Epidermal melanocyte (primary cell): ENCODE measurements around the gene PCDHGC4.
A peak's percentile ranks its signal among the peaks of the same experiment; 100 is the strongest.

Experiments used
- DNase-seq: peaks from one replicate; pipeline ENCODE4 v3.0.0; 2011; ENCODE audit warnings: low spot score; ENCODE audit not compliant: insufficient read length

Gene PCDHGC4

DNA sequence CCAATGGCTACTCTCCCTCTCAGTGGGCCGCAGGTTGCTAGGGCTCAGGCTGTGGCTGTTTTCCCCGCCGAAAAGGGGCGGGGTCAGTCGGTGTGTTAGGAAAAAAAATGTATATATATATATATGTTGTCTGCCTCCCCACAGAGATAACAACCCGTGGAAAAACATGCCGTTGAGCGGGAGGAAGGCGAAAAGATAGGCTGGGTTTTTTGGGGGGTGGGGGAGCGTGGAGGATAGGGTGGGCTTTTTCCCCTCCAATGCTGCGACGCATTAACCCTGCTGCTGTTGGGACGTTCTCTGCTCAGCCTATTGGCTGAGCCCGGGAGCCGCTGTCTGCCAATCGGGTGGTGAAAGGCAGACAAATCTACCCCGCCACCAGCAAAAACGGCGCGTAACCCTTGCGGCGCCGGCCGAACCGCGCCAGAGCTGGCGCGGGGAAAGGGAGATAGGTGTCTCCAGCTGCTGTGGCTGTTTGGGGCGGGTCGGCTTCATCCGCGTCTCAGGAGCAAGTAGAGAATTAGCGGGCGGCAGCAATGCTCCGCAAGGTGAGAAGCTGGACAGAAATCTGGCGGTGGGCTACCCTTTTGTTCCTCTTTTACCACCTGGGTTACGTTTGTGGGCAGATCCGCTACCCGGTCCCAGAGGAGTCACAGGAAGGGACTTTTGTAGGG lies at the start of gene PCDHGC4:
TSS of gene PCDHGC4 (plus strand) at position 390 of the 671 bp plus-strand sequence. CDS start at position 534, 144 bp downstream.
- no peak for DNase-seq

DNA sequence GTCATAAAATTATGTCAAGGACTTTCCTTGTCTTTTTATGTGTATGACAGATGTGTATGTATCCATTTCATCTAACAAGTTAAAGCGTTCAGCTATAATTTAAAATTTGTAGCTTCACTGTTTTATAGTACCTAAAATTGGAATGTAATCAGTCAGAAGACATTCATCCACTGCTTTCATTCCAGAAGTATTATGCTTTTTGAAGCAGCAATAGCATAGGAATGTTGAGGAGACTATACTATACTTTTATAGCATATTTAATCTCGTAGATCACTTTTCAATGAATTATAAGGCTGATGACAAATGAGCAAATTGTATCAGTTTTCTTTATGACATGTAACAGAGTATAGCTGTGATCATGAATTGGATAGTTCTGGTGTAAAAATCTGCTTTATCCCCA lies 47.6 kb upstream of the PCDHGC4 start:
- no peak for DNase-seq

DNA sequence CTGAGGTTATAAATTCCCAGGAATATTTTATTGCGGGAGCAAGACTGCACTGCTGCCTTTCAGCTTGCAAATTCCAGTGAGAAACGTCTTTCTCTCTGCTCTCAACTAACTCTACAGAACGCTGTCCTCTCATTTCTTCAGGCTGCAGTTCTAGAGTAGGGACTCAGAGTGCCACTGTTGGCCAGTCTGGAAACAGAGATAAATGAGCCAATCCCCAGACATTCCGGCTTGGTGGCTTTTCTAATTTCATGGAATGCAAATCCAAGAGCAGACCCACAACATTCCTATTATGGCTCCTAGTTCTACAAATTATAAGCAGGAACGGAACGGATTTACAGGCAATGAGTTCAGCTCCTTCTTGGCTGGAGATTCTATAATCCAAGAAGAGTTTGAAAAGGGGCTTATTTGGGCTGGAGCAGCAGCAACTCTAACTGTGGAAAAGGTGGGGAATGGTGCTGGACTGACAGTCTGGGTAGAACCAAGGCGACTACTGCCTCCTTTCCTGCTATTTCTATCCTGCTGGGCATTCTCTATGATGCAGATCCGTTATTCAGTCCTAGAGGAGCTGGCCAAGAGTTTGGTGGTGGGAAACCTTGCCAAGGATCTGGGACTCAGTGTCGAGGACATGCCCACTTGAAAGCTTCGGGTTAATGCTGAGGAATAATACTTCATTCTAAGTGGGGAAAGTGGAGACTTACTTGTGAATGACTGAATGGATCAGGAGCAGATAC lies 45.3 kb upstream of the PCDHGC4 start:
- no peak for DNase-seq

DNA sequence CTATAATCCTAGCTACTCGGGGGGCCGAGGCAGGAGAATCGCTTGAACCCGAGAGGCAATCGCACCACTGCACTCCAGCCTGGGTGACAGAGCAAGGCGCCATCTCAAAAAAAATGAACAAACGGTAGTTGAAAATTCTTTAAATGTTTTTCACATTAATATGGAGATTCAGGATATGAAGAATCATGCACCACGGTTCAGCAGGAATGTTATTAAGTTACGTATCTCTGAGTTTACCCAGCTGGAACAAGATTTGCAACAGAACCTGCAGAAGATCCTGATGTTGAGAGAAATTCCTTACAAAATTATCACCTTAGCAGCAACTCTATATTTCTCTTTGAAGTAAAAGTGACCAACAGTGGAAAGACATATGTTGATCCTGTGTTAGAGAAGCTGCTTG lies 44.5 kb upstream of the PCDHGC4 start:
- no peak for DNase-seq

DNA sequence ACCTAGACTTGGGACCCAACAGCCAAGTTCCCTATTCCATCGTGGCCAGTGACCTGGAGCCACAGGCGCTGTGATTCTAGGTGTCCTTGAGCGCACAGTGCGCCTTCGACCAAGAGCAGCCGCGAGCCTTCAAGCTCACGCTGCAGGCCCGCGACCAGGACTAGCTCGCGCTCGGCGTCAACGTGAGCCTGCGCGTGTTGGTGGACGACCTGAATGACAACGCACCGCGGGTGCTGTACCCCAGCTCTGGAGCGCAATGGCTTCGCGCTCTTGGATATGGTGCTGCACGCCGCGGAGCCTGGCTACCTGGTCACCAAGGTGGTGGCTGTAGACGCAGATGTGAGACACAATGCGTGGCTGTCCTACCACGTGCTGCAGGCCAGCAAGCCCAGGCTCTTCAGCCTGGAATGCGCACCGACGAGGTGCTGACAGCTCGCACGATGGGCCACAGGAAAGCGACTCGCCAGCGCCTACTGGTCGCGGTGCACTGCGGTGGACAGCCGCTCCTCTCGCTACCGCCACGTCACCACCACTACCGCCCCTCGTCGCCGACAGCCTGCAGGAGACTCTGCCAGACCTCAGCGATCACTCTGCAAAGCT lies 43.2 kb upstream of the PCDHGC4 start:
- DNase-seq, result no peak

DNA sequence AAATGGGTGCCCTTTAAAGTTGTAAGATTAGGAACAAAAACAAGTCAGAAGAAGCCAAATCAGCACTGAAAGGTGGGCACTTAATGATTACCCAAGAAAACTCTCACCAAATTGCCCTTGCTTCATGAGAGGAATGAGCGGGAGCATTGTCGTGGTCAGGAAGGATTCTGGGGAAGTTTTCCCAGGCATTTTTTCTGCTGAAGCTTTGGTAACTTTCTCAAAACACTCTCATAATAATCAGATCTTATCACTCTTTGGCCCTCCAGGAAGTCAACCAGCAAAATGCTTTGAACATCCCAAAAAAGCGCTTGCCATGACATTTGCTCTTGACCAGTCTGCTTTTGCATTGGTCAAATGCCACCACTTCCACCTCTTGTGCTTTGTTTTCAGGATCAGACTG lies 19.5 kb upstream of the PCDHGC4 start:
- no peak for DNase-seq

DNA sequence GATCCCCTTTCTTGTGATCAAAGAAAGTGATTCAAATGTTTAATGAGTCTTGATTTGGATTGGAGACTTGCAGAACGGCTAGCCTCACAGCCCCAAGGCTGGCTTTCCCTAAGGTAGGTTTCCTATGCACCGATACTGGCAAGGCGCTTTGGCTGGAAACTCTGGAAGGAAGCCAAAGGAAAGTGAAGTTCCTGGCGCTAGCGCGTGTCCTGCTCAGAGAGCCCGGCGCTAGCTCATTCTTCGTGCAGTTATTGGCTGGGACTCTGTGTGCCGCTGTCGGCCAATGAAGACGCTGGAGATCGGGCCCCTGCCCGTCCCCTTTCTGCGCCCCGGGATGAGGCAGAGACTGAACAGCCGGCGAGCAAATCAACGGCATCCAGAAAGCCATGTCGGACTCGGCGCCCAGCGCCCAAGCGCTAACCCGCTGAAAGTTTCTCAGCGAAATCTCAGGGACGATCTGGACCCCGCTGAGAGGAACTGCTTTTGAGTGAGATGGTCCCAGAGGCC lies 9.2 kb upstream of the PCDHGC4 start, which contains the start of gene PCDHGC3:
TSS of gene PCDHGC3 (plus strand) at position 342 of the 507 bp plus-strand sequence. CDS start at position 493, 151 bp downstream.
- DNase-seq, result peak; percentile 95

DNA sequence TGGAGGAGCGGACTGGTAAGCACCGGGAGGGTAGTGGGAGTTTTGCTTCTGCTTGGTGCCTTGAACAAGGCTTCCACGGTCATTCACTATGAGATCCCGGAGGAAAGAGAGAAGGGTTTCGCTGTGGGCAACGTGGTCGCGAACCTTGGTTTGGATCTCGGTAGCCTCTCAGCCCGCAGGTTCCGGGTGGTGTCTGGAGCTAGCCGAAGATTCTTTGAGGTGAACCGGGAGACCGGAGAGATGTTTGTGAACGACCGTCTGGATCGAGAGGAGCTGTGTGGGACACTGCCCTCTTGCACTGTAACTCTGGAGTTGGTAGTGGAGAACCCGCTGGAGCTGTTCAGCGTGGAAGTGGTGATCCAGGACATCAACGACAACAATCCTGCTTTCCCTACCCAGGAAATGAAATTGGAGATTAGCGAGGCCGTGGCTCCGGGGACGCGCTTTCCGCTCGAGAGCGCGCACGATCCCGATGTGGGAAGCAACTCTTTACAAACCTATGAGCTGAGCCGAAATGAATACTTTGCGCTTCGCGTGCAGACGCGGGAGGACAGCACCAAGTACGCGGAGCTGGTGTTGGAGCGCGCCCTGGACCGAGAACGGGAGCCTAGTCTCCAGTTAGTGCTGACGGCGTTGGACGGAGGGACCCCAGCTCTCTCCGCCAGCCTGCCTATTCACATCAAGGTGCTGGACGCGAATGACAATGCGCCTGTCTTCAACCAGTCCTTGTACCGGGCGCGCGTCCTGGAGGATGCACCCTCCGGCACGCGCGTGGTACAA lies 8.5 kb upstream of the PCDHGC4 start:
- DNase-seq, result no peak

DNA sequence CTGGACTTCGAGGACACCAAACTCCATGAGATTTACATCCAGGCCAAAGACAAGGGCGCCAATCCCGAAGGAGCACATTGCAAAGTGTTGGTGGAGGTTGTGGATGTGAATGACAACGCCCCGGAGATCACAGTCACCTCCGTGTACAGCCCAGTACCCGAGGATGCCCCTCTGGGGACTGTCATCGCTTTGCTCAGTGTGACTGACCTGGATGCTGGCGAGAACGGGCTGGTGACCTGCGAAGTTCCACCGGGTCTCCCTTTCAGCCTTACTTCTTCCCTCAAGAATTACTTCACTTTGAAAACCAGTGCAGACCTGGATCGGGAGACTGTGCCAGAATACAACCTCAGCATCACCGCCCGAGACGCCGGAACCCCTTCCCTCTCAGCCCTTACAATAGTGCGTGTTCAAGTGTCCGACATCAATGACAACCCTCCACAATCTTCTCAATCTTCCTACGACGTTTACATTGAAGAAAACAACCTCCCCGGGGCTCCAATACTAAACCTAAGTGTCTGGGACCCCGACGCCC lies 7.7 kb upstream of the PCDHGC4 start:
- no peak for DNase-seq

DNA sequence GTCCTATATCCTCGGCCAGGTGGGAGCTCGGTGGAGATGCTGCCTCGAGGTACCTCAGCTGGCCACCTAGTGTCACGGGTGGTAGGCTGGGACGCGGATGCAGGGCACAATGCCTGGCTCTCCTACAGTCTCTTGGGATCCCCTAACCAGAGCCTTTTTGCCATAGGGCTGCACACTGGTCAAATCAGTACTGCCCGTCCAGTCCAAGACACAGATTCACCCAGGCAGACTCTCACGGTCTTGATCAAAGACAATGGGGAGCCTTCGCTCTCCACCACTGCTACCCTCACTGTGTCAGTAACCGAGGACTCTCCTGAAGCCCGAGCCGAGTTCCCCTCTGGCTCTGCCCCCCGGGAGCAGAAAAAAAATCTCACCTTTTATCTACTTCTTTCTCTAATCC lies 7.0 kb upstream of the PCDHGC4 start:
- DNase-seq, result no peak

DNA sequence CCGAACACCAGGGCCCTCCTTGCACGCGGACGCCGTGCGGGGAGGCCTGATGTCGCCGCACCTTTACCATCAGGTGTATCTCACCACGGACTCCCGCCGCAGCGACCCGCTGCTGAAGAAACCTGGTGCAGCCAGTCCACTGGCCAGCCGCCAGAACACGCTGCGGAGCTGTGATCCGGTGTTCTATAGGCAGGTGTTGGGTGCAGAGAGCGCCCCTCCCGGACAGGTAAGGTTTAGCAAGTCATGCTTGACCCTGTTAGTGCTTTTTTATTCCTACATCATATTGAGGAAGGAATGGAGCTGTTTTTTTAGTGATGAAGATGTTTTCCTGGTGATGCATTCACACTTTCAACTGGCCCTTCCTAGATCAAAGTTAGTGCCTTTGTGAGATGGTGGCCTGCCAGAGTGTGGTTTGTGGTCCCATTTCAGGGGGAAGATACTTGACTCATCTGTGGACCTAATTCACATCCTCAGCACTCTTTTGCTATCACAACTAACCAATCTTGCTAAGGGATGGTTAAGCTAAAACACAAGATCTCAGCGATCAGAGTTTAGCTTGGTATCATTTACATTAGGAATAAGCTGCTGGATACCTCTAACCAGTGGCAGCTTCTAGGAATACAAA lies 6.4 kb upstream of the PCDHGC4 start:
- DNase-seq, result no peak

DNA sequence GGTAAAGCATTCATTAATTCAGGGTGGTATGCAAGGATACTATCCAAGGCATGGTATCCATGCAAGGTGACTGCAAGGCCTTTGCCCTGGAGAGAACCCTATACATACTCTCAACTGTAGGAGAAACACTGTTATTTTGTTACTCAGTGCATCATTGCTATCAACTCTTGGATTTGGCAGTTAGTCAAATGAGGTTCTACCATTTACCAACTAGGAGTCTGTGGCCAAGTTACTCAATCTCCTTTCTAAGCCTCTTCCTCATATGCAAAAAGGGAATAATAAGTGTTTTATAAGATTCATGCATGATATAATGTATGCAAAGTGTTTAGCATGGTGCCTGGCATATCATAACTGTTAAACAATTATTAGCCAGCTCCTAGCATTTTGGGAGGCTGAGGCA lies 5.1 kb upstream of the PCDHGC4 start:
- DNase-seq, result no peak

DNA sequence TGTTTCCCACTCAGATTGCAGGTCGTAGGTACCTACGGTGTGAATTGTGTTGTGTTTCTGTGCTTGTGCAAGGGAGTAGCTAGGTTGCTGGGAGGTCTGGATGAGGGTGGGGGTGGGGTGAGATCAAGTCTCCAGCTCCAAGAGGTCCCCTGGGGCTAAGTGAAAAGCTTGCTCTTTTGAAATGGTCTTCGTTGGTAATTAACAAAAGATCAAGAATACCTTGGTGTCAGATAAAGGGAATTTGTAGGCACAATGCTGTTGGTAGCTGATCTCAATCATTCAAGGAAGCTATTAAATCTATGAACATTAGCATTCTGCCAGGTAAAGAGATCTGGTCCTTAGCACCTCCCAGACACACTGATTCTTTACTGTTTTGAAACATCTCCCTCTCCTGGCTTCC lies 928 bp upstream of the PCDHGC4 start:
- no peak for DNase-seq

DNA sequence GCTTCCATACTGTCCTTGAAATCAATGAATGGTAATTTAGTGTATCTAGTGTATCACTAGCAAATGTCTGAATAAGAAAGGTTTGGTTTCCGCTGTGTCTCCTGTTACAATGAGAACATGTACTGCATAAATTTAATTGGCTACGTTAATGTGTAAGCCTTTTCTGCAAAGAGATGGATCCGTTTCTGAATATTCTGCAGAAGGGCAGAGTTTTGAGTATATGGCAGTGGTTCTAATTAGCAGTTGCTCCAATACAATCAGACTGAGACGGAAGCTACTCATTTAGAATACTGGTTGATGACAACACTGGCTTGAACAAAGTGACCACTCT lies 555 bp upstream of the PCDHGC4 start:
- no peak for DNase-seq

DNA sequence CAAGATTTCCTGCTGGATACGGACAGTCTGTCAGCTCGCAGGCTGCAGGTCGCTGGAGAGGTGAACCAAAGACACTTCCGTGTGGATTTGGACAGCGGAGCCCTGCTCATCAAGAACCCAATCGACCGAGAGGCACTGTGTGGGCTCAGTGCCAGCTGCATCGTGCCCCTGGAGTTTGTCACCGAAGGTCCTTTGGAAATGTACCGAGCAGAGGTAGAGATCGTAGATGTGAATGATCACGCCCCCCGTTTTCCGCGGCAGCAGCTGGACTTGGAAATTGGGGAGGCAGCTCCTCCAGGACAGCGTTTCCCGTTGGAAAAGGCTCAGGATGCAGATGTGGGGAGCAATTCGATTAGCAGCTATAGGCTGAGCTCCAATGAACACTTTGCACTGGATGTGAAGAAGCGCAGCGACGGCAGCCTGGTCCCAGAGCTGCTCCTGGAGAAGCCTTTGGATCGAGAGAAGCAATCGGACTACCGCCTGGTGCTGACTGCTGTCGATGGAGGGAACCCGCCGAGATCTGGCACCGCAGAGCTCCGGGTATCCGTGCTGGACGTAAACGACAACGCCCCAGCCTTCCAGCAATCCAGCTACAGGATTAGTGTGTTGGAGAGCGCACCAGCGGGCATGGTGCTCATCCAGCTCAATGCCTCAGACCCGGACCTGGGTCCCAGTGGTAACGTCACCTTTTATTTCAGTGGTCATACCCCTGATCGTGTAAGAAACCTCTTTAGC lies 658 bp downstream of the PCDHGC4 start:
- no peak for DNase-seq

DNA sequence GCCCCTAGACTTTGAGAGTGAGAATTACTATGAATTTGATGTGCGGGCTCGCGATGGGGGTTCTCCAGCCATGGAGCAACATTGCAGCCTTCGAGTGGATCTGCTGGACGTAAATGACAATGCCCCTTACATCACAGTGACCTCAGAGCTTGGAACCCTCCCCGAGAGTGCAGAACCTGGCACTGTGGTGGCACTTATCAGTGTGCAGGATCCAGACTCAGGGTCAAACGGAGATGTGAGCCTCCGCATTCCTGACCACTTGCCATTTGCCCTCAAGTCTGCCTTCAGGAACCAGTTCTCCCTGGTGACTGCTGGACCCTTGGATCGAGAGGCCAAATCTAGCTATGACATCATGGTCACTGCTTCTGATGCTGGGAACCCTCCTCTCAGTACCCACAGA lies 1.3 kb downstream of the PCDHGC4 start:
- DNase-seq, result no peak

DNA sequence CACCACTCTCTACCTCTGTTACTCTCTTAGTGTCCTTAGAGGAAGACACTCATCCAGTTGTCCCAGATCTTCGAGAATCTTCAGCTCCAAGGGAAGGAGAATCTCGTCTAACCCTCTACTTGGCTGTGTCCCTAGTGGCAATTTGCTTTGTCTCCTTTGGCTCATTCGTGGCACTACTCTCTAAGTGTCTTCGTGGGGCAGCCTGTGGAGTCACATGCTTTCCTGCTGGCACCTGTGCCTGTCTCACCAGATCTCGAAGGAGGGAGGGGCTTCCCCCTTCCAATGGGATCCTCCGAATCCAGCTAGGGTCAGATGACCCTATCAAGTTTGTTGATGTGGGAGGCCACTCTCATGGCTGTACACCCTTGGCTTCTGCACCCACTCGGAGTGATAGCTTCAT lies 2.3 kb downstream of the PCDHGC4 start:
- DNase-seq, result no peak

DNA sequence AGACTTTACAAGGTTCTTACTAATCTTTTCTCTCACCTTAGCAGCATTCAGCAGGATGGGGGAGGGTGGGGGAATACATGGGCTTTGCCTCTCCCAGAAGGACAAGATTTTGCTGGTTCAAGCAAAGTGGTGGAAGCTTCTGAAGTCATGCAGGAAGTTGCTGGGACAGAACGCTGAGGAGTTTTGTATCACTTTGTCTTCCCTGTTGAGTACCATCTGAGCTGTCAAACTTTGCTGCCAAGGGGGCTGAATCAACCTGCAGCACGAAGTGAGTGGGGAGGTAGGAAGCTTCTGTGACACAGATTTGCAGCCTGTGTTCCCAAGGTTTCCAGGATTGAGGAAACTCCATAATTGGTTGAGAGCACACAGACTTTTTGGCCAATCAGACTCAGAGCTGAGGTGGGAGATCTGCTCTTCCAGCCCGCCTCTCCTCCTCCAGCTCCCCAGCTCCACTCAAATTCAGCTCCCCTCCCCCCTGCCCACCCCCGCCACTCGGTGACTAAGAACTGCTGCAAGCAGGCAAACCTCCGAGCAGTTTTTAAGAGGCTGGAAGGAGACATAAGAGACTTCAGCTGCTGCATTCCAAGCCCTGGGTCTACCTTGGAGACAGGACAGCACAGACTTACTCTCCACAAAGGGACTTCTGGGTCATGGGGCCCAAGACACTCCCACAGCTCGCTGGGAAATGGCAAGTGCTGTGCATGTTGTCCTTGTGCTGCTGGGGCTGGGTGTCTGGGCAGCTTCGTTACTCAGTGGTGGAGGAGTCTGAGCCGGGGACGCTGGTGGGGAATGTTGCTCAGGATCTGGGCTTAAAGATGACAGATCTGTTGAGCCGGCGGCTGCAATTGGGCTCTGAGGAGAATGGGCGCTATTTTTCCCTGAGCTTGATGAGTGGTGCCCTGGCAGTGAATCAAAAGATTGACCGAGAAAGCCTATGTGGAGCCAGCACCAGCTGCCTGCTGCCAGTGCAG lies 4.0 kb downstream of the PCDHGC4 start, which contains the start of gene PCDHGC5:
TSS of gene PCDHGC5 (plus strand) at position 491 of the 971 bp plus-strand sequence. CDS start at position 651, 160 bp downstream.
- DNase-seq, result no peak

DNA sequence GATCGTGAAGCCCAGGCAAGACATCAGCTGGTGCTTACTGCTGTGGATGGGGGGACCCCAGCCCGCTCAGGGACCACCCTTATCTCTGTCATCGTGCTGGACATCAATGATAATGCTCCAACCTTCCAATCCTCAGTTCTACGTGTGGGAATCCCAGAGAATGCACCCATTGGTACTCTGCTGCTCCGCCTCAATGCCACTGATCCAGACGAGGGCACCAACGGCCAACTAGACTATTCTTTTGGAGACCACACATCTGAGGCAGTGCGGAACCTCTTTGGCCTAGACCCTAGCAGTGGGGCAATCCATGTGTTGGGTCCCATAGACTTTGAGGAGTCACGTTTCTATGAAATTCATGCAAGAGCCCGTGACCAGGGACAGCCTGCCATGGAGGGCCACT lies 5.0 kb downstream of the PCDHGC4 start:
- DNase-seq, result no peak
